IgD-negative memory B cell (primary cell): ENCODE results near the gene MRPL24. TPM values are rescaled to one million over a fixed set of nuclear protein-coding genes. Genes with fewer than 3 reads are reported as not detected.

Experiments
- H3K27ac Mint-ChIP-seq, 3 donors: one replicate each; pipeline ENCODE4 v1.8.0; 2020 to 2022; ENCODE audit warnings: mild to moderate bottlenecking in 3 of 3, mixed read lengths in 3 of 3, moderate library complexity in 1 of 3
- H3K27me3 Mint-ChIP-seq: one replicate; pipeline ENCODE4 v1.8.0; 2021; ENCODE audit warnings: mixed read lengths
- H3K36me3 Mint-ChIP-seq: one replicate; pipeline ENCODE4 v1.8.0; 2020; ENCODE audit warnings: mild to moderate bottlenecking, mixed read lengths
- H3K4me1 Mint-ChIP-seq, 3 donors: one replicate each; pipeline ENCODE4 v1.8.0; 2020 to 2022; ENCODE audit warnings: mixed read lengths in 3 of 3, mild to moderate bottlenecking in 1 of 3
- H3K4me3 Mint-ChIP-seq, 4 donors: one replicate each; pipeline ENCODE4 v1.8.0; 2020 to 2022; ENCODE audit warnings: mild to moderate bottlenecking in 4 of 4, mixed read lengths in 4 of 4, moderate library complexity in 3 of 4
- H3K9me3 Mint-ChIP-seq, 3 donors: one replicate each; pipeline ENCODE4 v1.8.0; 2020 to 2021; ENCODE audit warnings: mixed read lengths in 3 of 3, mild to moderate bottlenecking in 1 of 3
- polyA plus RNA-seq: library from polyadenylated mRNA; unstranded; fragments of 300-500 nt; fragmentation: Illumina TruSeq; gene quantifications from one replicate; pipeline ENCODE4 v1.2.3, GENCODE V29; 2021

The MRPL24 gene
- polyA plus RNA-seq, 1 donor from 2014 or later: 93.7 TPM

DNA sequence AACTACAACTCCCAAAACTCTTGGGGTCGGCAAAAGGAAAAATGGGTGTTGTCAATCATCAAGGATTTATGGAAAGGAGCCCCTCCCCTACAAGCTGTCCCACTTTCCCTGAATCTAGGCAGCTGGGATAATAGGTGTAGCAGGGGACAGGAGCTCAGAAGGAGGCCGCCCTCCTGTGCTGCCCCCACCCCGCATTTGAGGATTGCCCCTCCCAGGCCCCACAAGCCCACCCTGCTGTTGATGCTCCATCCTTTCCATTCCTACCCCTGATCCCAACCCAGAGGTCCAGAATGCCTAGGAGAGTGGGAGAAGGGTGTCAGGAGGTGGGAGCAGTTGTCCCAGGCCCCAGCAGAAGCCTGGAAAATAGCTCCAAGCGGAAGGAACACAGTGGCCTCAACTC, 1.9 kb upstream of the MRPL24 start:
- Mint-ChIP-seq H3K27ac (peak overlapping the region in 2 of 3 donors; percentile 4 to 89), H3K4me1 (peaks cover 21 to 37% (median 31%) of the 10 kb centered on the region in 3 donors), H3K36me3 (peaks cover 6% of the 10 kb centered on the region)

DNA sequence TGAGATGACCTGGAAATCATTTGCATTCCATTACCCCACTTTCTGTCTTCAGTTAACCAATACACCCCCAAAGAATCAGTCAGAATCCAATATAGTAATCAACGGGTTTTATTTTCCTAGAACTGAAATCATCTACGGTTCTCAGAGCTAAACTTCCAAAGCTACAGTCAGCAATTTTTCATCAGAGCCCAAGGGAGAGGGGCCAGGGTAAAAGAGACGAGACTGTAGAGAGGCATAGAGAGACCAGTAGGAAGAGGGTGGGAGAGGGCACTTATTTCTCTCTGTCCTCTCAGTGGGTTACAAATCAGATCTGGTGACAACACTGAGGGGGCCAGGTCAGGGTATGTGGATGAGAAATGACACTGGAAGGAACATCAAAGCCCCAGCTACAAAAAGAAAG, 1.1 kb upstream of the MRPL24 start:
- peak overlapping the region; percentile 89 to 98 (median 96) for H3K27ac Mint-ChIP-seq
- peak overlapping the region in 2 of 4 donors; percentile 17 to 94 for H3K4me3 Mint-ChIP-seq

More for the DNA sequence above, 1.9 kb upstream of the MRPL24 start:
- Mint-ChIP-seq H3K9me3 (no peaks in the 10 kb centered on the region), H3K4me3 (peak overlapping the region in 2 of 4 donors; percentile 23 to 27), H3K27me3 (no peaks in the 10 kb centered on the region)

DNA sequence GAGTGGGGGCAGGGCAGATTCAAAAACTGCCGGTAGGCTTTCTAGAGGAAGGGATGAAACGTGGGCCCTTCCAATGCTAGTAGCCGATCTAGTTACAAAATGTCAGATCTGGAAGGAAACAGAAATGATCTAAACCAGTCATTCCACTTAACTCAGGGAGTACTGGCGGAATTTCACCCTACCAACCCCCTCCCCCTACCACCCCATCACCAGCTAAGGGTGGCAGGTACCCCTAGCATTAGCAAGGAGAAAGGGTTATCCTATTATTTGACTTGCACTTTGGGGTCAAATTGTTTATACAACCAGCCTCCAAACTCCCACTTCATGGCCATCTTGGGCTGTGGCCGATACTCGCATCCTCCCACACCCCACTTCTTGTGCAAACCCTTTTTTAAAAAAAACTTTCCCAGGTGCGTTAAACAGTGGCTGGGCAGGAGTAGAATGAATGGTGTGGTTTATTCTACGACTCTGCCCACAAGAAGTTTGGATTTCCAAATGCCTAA, 644 bp upstream of the MRPL24 start:
- Mint-ChIP-seq H3K27me3 (no peaks in the 10 kb centered on the region), H3K4me1 (peaks cover 13 to 31% (median 24%) of the 10 kb centered on the region in 3 donors), H3K36me3 (peaks cover 6% of the 10 kb centered on the region), H3K4me3 (peak overlapping the region; percentile 94 to 99 (median 97)), H3K27ac (peak overlapping the region; percentile 89 to 98 (median 96)), H3K9me3 (no peaks in the 10 kb centered on the region)

More for the DNA sequence above, 1.1 kb upstream of the MRPL24 start:
- Mint-ChIP-seq H3K27me3 (no peaks in the 10 kb centered on the region), H3K4me1 (peaks cover 15 to 32% (median 24%) of the 10 kb centered on the region in 3 donors), H3K9me3 (no peaks in the 10 kb centered on the region), H3K36me3 (peaks cover 6% of the 10 kb centered on the region)

DNA sequence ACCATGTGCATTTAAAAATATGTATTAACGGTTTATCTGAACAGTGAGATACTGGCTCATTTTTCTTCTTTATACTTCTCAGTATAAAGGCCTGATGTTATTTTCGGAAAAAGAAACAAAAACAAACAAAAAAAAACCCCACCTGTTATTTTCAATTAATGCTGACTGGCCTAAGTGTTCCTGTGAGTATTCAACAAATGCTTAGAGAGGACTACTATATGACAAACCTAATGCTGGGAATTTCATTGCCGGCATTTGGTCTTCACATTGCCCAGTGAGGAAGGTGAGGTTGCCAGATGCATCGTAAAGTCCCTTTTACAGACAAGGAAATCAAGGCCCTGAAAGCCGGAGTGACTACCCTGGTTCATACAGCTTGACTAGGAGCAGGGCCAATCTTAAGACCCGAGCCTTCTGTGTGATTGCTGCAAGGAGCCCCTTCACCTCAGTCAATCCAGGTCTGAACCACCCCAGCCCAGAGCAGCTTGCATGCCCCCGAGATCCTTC, 599 bp downstream of the MRPL24 start:
- no peaks in the 10 kb centered on the region for H3K27me3 Mint-ChIP-seq
- no peaks in the 10 kb centered on the region for H3K9me3 Mint-ChIP-seq
- H3K27ac Mint-ChIP-seq: peak overlapping the region; percentile 89 to 98 (median 96)
- H3K4me3 Mint-ChIP-seq: peak overlapping the region; percentile 94 to 99 (median 97)
- peaks cover 11 to 25% (median 22%) of the 10 kb centered on the region in 3 donors for H3K4me1 Mint-ChIP-seq
- H3K36me3 Mint-ChIP-seq: peaks cover 4% of the 10 kb centered on the region

DNA sequence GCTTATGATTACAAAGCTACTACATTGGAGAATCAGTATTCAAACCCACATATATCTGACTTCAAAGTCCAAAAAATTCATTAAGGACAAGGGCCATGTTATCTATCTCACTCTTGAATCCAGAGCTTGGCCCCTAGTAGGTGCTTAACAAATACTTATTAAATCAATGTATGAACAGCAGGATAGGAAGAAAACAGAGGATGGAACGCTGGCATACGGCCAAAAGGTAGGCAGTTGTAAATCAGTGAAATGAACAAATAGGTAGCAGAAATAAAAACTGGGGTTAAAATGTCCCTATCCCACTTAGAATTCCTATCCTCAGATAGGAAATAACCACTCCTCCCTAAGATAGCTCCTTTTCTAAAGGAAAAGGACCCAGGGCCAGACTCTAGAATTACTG, 2.0 kb downstream of the MRPL24 start:
- Mint-ChIP-seq H3K4me1 (peaks cover 11 to 23% (median 23%) of the 10 kb centered on the region in 3 donors), H3K9me3 (no peaks in the 10 kb centered on the region), H3K4me3 (peak overlapping the region in 3 of 4 donors; percentile 41 to 94 (median 50)), H3K36me3 (peaks cover 4% of the 10 kb centered on the region), H3K27me3 (no peaks in the 10 kb centered on the region), H3K27ac (peak overlapping the region in 2 of 3 donors; percentile 69 to 91)

DNA sequence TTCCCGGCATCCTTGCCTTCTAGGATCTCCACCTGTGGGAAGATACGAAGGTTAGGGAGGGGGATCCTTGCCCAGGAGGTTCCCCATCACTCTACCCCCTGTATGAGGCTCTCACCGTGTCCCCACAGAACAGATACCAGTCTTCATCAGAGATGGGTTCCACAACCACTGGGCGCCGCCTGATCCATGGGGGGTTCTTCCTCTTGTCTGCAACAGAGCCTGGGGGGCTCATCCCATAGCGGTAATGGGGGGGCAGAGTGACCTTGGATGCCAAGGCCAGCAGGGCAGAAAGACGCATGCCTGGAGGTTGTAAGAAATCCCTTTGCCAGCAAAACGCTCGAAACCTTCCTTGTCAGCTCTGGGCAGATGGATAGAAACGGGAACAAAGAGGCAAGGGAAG, 2.5 kb downstream of the MRPL24 start:
- H3K4me1 Mint-ChIP-seq: peaks cover 11 to 23% (median 23%) of the 10 kb centered on the region in 3 donors
- H3K27ac Mint-ChIP-seq: peak overlapping the region in 2 of 3 donors; percentile 69 to 91
- no peaks in the 10 kb centered on the region for H3K27me3 Mint-ChIP-seq
- peaks cover 4% of the 10 kb centered on the region for H3K36me3 Mint-ChIP-seq
- no peaks in the 10 kb centered on the region for H3K9me3 Mint-ChIP-seq
- peak overlapping the region in 1 of 4 donors; percentile 94 for H3K4me3 Mint-ChIP-seq

DNA sequence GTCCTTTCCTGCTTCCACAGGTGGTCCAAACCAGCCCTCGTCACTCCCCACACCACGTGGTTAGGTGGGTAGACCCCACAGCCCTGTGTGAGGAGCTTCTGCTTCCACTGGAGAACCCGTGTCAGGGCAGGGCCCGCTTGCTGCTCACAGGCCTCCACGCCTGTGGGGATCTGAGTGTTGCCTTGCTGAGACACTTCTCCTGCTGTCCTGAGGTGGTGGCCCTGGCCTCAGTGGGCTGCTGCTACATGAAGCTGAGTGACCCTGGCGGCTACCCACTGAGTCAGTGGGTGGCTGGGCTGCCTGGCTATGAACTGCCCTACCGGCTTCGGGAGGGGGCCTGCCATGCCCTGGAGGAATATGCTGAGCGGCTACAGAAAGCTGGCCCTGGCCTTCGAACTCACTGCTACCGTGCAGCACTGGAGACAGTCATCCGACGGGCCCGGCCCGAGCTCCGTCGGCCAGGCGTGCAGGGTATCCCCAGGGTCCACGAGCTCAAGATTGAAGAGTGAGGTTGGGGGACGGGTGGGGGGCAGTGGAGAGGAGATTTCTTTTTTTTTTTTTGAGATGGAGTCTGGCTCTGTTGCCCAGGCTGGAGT, 6.8 kb downstream of the MRPL24 start:
- no peak overlapping the region for H3K27ac Mint-ChIP-seq
- peaks cover 9 to 21% (median 14%) of the 10 kb centered on the region in 3 donors for H3K4me1 Mint-ChIP-seq
- H3K36me3 Mint-ChIP-seq: peaks cover 4% of the 10 kb centered on the region
- H3K4me3 Mint-ChIP-seq: peak overlapping the region in 1 of 4 donors; percentile 38
- no peaks in the 10 kb centered on the region for H3K27me3 Mint-ChIP-seq
- no peaks in the 10 kb centered on the region for H3K9me3 Mint-ChIP-seq

DNA sequence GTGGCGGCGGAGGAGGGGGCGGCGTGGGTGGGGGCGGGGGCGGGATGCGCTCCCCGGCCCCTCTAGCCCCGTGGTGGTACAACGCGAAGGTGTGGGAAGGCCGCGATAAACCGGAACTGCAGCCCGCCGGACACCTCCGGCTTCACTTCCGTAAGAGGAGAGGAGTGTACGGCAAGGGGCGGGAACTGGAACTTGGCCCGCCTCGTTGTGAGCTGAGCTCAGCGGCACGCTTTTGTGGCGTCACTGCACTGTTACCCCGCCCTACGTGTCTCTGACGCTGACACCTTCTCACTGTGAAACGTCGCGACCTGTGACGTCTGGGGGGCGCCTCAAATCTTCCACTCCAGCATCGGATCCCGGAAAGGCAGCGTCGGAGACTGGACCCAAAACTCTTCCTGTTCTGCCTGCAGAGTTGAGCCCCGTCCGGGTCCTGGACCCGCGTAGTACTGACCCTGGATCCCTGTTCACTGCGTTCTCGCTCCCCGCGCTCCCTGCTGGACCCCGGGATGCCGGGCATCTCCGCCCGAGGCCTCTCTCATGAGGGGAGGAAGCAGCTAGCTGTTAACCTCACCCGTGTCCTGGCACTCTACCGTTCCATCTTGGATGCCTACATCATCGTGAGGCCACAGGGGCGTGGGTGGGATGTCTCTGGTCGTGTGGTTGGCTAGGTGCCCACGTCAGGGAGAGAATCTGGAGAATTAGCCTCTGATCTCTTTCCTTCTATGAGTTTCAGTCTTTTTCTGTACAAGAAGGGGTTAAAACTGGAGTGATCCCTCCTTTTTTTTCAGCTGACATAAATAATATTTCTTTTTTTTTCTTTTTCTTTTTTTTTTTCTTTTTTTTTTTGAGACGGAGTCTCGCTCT, 12.1 kb downstream of the MRPL24 start, which contains the start of gene ISG20L2:
TSS of gene ISG20L2 (minus strand) at position 168 of the 864 bp plus-strand sequence. CDS start 1,114 bp downstream, outside the sequence.
- Mint-ChIP-seq H3K4me1 (peaks cover 17 to 30% (median 23%) of the 10 kb centered on the region in 3 donors), H3K27ac (peak within 1 kb of the TSS in 2 of 3 donors; percentile 97 to 98), H3K9me3 (no peaks in the 10 kb centered on the region), H3K27me3 (peaks cover 2% of the 10 kb centered on the region), H3K4me3 (peak within 1 kb of the TSS in 1 of 4 donors; percentile 68), H3K36me3 (peaks cover 2% of the 10 kb centered on the region)

DNA sequence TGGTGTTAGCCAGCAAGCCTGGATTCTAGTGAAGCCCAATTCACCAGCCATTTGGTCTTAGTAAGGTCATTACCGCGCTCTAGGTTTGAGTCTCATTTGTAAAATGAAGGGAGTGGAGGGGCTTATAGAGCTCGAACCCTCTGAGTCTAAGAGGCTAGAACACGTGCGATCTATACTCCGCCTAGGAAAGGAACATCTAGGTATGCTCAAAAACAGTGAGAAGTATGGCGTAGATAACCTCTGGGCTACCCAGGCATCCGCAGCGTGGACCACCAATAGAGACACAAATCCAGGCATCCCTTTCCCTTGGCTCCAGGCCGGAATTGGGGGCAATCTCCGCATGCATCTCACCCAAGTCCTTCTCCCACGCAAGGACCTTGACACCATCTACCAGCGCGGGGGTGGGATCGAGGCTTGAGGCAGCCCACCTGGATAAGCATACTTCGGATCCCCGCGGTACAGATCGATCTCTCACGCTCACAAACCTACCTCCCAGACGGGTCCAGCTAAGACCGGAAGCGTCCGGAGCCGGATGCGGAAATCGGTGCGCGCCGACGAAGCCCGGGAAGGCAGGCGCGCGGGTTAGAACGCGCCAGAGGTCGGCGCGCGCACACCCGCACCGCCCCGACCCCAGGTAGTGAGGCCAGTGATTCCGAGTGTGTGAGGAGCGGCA, 12.8 kb downstream of the MRPL24 start, which contains the start of gene METTL25B:
TSS of gene METTL25B (plus strand) at position 544 of the 673 bp plus-strand sequence. CDS start 636 bp downstream, outside the sequence.
- Mint-ChIP-seq H3K4me1 (peaks cover 23 to 30% (median 29%) of the 10 kb centered on the region in 3 donors), H3K4me3 (no peak within 1 kb of the TSS), H3K27ac (peak within 1 kb of the TSS in 2 of 3 donors; percentile 97 to 98)

DNA sequence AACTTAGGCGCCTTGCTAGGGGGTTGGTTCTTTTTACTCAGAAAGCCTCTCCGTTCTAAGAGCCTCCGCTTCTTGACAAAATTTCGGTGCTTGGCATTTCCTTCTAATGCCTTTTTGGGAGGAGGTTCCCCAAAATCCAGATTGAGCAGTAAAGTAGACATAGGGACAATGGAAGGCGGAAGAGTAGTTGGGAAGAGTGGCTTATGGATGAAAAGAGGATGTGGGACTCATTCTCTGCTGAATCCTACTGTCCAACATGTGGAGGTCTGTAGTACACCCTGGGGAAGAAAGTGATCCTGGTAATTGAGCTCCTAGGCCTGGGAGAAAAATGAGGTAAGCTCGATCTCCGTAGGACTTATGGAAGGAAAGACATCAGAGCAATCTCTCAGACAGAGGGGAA, 13.4 kb downstream of the MRPL24 start:
- no peak overlapping the region for H3K4me3 Mint-ChIP-seq
- H3K27me3 Mint-ChIP-seq: peaks cover 2% of the 10 kb centered on the region
- H3K9me3 Mint-ChIP-seq: no peaks in the 10 kb centered on the region
- H3K27ac Mint-ChIP-seq: peak overlapping the region in 2 of 3 donors; percentile 97 to 98
- H3K4me1 Mint-ChIP-seq: peaks cover 23 to 26% (median 25%) of the 10 kb centered on the region in 3 donors
- peaks cover 3% of the 10 kb centered on the region for H3K36me3 Mint-ChIP-seq

More for the DNA sequence above, 12.8 kb downstream of the MRPL24 start, which contains the start of gene METTL25B:
- Mint-ChIP-seq H3K9me3 (no peaks in the 10 kb centered on the region), H3K27me3 (peaks cover 2% of the 10 kb centered on the region), H3K36me3 (peaks cover 6% of the 10 kb centered on the region)

DNA sequence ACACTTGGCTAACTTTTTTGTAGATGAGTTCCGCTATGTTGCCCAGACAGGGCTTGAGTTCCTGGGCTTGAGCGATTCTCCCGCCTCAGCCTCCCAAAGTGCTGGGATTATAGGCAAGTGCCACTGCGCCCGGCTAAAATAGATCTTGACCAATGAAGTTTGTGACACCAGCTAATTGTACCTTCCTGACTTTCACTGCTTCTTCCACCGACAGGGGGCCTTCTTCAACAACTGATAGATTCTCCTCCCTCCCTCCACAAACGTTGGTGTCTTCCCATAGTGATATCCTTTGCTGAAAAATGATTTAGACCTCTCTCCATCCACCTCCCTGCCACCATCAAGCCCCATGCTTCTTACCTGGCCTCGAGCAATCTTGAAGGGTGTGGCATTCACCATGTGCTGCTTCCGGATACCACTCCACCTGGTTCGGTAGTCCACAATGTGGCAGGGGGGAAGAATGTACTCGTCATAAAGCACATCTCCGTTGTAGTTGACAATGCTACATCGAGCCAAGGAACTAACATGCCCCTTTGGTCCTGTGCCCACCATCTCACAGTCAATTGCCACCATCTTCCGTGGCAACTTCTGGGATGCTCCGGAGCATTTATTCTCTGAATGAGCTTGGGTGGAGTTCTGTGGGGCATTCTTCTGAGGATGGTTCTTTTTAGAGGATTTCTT, 14.2 kb downstream of the MRPL24 start:
- Mint-ChIP-seq H3K27ac (no peak overlapping the region), H3K9me3 (no peaks in the 10 kb centered on the region), H3K36me3 (peaks cover 3% of the 10 kb centered on the region), H3K4me3 (no peak overlapping the region), H3K27me3 (peaks cover 2% of the 10 kb centered on the region), H3K4me1 (peaks cover 23 to 26% (median 25%) of the 10 kb centered on the region in 3 donors)

DNA sequence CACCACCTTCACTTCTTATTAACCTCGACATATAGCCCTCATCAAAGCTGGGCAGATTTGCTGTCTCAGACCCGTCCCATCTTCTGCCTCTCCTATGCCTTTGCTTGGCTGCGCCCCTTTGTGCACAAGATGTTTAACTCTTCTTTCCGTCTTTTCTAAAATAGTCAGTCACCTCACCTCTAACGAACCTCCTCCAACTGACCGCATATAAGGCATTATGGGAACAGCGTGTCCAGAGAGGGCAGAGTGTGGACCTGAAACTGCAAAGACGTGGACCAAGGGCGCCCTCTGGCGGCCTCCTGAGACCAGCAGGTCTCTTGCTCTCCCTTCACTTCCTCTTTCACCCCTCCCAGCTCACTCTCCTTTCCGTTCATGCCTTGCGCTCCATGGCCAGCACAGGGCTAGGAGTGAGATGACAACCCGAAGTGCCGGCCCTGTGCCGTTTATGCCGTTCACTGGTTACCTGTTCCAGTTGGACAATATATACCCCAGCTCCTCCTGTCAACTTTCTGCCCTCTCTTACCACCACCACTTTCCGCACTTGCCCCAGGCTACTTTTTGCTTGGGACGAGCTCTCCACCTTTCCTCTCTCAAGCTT, 15.1 kb downstream of the MRPL24 start:
- Mint-ChIP-seq H3K36me3 (peaks cover 3% of the 10 kb centered on the region), H3K4me3 (no peak overlapping the region), H3K9me3 (no peaks in the 10 kb centered on the region), H3K4me1 (peaks cover 23 to 26% (median 24%) of the 10 kb centered on the region in 3 donors), H3K27ac (no peak overlapping the region), H3K27me3 (peaks cover 2% of the 10 kb centered on the region)

DNA sequence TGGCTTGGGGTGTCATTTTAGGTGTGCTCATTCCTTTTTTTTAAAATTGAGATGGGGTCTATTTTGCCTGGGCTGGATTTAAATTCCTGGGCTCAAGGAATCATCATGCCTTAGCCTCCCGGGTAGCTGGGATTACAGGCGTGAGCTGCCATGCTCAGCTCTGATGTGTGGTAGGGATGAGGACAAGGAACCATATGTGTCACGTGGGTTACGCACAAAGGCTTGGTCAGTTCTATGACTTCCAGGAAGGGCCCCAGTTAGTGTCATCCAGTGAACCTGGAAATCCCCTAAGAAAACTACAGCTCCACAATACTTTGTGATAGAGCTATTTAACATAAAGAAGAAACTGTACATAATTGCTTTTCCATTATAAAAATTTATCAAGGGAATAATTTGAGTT, 19.4 kb downstream of the MRPL24 start:
- Mint-ChIP-seq H3K9me3 (no peaks in the 10 kb centered on the region), H3K36me3 (peaks cover 8% of the 10 kb centered on the region), H3K27ac (no peak overlapping the region), H3K27me3 (no peaks in the 10 kb centered on the region), H3K4me3 (no peak overlapping the region), H3K4me1 (peaks cover 8 to 14% (median 11%) of the 10 kb centered on the region in 3 donors)
